Germinal center (tissue), 1 donor: ENCODE results near the gene MTMR6.

Experiments used
- DNase-seq: peaks from one replicate; pipeline ENCODE4 v3.0.0; 2012; ENCODE audit warnings: mixed read lengths, low spot score

The MTMR6 gene

DNA sequence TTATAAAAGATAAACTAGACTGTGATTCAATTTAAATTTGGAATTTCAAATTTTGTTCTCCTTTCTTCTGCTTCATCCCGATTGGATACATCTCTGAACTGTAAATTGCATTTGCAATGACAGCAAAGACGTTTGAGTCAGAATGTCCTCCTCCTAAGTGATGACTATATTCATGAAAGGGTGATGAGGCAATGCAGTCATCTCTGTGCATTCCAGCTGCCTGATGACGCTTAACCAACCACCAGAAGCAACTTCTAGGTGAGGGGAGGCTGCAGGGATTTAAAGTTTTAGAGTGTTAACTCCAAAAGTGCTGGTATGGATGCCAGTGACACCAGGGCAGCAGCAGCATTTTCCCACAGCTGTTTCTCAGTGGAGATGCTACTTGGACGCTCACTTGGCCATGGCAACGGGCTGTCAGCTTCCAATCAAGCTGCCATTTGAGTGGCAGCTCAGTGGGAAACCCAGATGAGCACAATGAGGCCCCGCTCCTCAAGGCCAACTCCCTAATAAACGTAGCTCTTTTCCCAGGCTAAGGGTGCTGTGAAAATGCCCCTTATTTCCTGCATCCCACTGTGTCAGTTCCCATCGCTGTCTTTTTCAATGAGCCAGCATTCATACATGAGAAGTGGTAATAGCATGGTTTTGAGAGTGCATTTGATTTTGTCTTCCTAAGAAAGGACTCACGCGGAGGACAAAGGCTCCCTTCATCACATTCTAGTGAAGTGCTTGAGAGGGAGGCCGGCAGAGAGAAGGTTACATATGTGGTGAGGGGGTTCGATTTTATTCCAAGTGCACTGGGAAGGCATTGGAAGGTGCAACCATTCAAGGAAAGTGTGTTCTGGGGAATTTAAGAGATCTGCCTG is 70.0 kb downstream of the MTMR6 start:
- DNase-seq = no peak

DNA sequence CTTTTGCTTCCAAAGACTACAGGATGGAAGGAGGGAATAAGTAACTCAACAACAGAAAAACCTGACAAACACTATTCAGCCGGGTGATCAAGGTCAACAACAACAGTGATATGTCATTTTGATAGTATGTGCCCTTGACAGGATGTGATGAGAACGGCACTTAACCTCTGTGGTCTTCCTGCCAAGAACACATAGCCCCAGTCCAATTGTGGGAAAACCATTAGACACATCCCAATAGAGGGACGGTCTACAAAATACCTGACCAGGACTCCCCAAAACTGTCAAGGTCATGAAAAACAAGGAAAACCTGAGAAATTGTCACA is 72.1 kb downstream of the MTMR6 start:
- DNase-seq = no peak

- no peak for DNase-seq
These were observed 72.6 kb downstream of the MTMR6 start for GRCh38 chr13:25214491-25215252.

DNA sequence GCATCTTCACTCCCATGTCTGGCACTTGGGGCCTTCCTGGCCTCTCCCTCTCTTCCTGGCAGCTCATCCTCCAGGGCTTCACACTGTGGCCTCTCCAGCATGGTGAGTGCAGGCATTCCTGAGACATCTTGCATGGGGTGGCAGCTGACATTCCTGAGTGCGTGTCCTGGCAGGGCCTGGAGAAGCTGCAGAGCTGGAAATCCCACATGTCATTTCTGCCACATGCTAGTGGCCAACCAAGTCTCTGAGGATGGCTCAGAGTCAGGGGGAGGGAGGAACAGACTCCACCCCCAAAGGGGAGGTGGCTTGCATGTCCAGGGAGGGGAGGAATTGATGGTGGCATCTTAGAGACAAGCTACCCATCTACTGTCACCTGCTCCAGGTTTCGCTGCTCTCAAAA is 73.6 kb downstream of the MTMR6 start:
- no peak for DNase-seq

GRCh38 chr13:25210842-25211569 is 76.3 kb downstream of the MTMR6 start:
- DNase-seq = no peak

DNA sequence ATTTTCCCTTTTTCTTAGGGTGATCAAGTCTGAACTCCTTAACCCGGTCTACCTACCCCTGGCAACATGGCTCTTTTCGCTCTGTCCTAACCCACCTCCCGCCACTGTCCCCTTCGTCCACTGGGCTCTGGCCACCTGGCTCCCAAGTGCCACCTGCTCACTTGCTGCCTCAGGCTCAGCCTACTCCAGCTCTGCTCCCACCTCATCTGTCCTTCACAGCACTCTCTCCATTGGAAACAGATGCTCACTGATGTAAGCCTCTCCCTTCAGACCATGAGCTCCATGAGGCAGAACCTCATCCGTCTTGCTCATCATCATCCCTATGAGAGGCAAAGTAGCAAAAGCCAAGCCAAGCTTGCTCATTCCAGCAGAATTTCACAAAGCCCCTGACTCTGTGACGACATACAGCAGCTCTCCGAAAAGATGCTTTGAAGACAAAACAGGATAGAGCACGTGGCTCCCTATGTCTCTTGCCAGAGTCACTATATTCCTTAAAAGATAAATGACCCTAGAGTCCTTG is 79.9 kb downstream of the MTMR6 start:
- DNase-seq = no peak

GRCh38 chr13:25204863-25205262 is 82.4 kb downstream of the MTMR6 start:
- no peak for DNase-seq

DNA sequence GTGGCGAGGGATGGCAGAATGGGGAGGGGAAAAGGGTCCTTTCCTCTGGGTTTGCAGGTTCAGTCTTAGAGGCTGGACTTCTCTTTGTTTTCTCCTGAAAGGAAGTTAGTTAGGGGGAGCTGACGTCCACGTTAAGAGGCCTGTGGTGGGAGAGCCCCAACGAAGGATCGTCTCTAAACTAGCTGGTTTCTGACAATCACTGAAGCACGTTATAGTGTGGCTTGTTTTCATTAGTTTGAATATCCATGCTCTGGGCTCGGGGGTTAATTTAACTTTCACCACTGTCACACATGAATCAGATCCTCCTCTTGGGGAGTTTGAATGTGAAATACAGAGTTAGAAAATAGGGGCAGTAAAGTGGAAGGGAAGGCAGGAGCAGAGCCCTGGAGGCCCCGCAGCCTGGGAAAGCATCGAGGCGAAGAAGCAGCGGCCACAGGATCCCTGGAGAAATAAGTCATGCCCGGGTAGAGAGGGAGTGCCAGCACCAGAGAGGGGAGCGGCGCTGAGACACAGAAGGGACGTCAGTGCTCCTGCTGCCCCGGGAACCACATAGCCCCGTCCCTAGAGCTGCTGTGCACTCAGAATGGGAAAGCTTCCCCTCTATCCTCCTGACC is 84.1 kb downstream of the MTMR6 start:
- DNase-seq = no peak

GRCh38 chr13:25200783-25201182 is 86.5 kb downstream of the MTMR6 start:
- no peak for DNase-seq

- DNase-seq = no peak
These were observed 88.6 kb downstream of the MTMR6 start for GRCh38 chr13:25198647-25199046.

DNA sequence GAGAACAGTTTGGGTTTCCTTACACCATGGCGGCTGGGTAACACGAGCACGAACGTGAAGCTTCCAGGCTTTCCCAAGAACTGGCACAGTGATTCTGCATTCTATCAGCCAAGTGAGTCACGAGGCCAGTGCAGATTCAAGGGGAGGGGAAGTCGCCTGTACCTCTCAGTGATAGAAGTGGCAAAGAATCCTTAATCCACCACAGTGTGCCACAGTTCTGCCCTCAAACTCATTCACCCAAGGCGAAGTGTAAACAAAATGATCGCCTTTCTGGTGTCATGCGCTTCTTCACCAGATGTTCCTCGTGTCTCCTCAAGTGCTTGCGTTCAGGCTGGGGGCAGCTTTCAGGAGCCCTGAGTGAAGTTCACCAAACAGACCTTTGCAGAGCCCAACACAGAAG is 90.3 kb downstream of the MTMR6 start:
- no peak for DNase-seq
